Measurements from ENCODE around the gene ADAMTS19.

DNA sequence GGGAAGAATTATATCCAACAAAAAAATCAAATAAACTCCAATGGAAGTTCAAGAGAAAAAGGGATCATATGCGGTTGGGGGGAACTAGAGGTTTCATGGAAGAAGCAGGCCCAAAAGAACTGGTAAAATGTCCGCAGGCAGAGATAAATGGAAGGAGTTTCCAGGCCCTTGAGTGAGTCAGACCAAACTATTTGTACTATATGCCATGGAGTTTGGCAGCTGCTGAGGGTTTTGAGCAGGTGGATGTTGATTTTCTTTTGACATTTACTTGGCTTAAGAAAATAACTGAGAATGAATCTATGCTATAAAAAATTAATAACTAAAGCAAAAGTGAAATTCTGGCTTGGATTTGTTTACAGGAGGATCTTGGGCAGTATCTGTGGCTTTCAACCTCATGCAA lies 321.5 kb downstream of the ADAMTS19 start:
- TF ChIP-seq, protein P1, sequence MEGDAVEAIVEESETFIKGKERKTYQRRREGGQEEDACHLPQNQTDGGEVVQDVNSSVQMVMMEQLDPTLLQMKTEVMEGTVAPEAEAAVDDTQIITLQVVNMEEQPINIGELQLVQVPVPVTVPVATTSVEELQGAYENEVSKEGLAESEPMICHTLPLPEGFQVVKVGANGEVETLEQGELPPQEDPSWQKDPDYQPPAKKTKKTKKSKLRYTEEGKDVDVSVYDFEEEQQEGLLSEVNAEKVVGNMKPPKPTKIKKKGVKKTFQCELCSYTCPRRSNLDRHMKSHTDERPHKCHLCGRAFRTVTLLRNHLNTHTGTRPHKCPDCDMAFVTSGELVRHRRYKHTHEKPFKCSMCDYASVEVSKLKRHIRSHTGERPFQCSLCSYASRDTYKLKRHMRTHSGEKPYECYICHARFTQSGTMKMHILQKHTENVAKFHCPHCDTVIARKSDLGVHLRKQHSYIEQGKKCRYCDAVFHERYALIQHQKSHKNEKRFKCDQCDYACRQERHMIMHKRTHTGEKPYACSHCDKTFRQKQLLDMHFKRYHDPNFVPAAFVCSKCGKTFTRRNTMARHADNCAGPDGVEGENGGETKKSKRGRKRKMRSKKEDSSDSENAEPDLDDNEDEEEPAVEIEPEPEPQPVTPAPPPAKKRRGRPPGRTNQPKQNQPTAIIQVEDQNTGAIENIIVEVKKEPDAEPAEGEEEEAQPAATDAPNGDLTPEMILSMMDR (IDR thresholded peaks at IDR 0.05), result no peak
- no peak for TF ChIP-seq POLR2A (IDR thresholded peaks at IDR 0.05)

Data from Peyer's patch (tissue), 4 donors.